GM18907 (cell line): ENCODE data around the gene OR2S2.

Source experiments
- ATAC-seq: cut with Tn5 transposase; IDR thresholded peaks from one replicate; pipeline ENCODE4 v1.9.1; 2021; ENCODE audit warnings: mild to moderate bottlenecking, moderate library complexity; ENCODE audit not compliant: unreplicated experiment

Gene OR2S2

GRCh38 chr9:35910613-35911359, 47.2 kb downstream of the OR2S2 start:
- ATAC-seq, result no peak

GRCh38 chr9:35909687-35910612, 48.0 kb downstream of the OR2S2 start:
- no peak for ATAC-seq

- ATAC-seq, result no peak
Observed at GRCh38 chr9:35909274-35909673, 48.7 kb downstream of the OR2S2 start, which contains the start of gene SPAAR. TSS of gene SPAAR (plus strand) at chr9:35909490. CDS start at chr9:35910464, 974 bp downstream.

- ATAC-seq, result no peak
Observed at GRCh38 chr9:35908504-35909125, 49.3 kb downstream of the OR2S2 start.

GRCh38 chr9:35907711-35908503, 50.0 kb downstream of the OR2S2 start:
- no peak for ATAC-seq
